Measurements from ENCODE around the gene EFTUD2.
A peak's percentile ranks its signal among the peaks of the same experiment; 100 is the strongest.

Gene EFTUD2

DNA sequence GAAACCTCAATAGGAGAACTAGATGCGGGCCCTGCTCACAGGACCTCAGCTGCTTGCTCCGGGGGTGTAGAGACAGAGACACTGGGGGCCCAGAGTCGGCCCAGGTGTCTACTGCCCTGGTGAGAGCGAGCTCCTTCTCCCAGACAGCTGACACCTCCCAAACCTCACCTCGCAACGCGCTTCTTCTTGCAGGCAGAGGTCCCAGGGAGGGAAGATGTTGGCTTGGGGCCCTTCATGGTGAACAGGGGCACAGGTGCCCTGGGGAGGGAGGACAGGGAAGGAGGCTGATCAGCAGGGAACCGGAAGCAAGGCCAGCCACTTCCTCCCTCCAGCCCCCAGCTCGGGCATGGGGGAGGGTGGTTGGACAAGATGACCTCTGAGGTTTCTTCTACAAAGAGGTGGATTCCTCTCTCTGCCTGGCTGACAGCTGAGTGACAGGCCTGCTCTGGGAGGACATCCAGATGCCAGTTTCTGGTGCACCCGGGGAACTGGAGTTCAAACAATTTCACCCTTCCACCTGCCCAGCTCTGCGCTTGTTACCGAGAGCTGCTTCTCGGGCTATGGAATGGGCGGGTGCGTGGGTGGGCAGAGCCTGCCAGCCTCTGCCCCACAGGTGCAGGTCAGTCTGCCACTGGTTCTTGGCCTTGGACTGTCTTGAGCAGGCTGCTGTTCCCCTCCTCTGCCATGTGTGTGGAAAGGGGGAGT is 27.7 kb upstream of the EFTUD2 start:
- no peaks in the 10 kb centered on the region for H3K27me3 ChIP-seq
- TF ChIP-seq, protein P1, sequence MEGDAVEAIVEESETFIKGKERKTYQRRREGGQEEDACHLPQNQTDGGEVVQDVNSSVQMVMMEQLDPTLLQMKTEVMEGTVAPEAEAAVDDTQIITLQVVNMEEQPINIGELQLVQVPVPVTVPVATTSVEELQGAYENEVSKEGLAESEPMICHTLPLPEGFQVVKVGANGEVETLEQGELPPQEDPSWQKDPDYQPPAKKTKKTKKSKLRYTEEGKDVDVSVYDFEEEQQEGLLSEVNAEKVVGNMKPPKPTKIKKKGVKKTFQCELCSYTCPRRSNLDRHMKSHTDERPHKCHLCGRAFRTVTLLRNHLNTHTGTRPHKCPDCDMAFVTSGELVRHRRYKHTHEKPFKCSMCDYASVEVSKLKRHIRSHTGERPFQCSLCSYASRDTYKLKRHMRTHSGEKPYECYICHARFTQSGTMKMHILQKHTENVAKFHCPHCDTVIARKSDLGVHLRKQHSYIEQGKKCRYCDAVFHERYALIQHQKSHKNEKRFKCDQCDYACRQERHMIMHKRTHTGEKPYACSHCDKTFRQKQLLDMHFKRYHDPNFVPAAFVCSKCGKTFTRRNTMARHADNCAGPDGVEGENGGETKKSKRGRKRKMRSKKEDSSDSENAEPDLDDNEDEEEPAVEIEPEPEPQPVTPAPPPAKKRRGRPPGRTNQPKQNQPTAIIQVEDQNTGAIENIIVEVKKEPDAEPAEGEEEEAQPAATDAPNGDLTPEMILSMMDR (IDR thresholded peaks at IDR 0.05; ENCODE audit: low read depth, low read length), result no peak
- DNase-seq, result peak; percentile 5
- no peaks in the 10 kb centered on the region for H3K9me3 ChIP-seq
- H3K36me3 ChIP-seq, result peaks cover 65% of the 10 kb centered on the region
- H3K4me1 ChIP-seq, result peaks cover 29% of the 10 kb centered on the region
- H3K4me3 ChIP-seq (ENCODE audit: low read depth, low read length), result no peak overlapping the region

DNA sequence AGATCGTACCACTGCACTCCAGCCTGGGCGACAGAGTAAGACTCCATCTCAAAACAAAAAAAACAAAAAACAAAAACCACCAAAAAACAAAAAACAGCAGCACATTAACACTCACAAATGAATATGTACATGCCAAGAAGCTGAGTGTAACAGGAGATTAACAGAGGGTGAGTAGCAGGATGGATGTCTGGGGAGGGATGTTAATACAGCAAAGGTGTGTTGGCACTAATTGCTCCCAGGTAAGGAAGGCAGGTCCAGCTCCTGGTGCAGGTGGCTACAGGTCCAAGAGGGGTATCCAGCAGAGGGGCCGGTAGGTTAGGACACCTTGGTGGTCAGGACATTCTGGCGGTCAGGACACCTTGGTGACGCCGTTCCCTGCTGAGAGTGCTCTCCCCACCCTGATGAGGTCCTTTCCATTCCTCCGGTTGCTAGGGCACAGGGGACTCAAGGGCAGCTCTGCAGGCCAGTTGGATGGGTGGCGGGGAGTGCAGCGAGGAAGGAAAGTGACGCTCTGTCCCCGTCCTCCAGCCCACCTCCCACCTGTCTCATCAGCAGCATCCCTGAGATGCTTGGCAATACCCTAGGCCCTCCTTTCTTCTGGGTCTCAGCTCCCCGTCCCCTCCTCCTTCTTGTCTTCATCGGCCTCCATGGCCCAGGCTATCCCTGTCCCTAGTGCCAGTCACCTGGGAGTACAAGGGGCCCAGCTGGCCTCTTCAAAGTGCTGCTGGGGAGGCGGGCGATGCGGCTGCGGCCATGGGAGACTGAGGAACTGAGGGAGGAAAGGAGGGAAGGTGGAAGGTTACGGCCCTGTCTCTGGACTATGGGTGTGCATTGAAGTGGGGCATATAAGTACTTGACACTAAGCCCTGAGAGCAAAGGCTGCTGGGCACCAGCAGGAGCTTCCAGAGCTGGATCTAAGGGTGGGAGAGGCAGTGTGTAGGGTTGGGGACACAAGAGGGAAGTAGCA is 26.8 kb upstream of the EFTUD2 start:
- Histone ChIP-seq H3K4me1 (peaks cover 31% of the 10 kb centered on the region), H3K9me3 (no peaks in the 10 kb centered on the region), H3K4me3 (ENCODE audit: low read depth, low read length) (no peak overlapping the region), H3K27me3 (no peaks in the 10 kb centered on the region), H3K36me3 (peaks cover 56% of the 10 kb centered on the region)
- peak; percentile 9 for DNase-seq
- TF ChIP-seq, protein P1 (IDR thresholded peaks at IDR 0.05; ENCODE audit: low read depth, low read length), result no peak

DNA sequence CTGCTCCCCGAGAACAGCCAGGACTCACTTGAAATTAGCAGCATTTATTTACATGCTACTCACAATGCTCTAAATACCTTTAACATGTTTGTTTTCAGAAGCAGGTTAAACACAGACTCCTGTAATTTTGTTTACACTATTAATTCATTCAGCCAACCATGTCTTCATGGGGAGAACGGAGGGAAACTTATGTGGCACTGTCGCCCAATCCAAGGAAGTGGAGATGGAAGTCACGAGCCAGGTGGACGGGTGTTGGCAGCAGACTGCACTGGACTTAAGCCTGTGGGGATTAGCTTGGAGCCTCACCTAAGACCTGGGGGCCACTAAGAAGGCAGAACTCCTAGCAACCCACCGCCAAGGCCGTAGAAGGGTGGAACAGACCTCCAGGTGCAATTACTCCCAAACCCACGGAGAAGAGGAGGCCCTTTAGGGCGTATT is 24.9 kb upstream of the EFTUD2 start:
- Histone ChIP-seq H3K9me3 (no peaks in the 10 kb centered on the region), H3K4me1 (peaks cover 46% of the 10 kb centered on the region), H3K4me3 (ENCODE audit: low read depth, low read length) (no peak overlapping the region), H3K27me3 (no peaks in the 10 kb centered on the region), H3K36me3 (peaks cover 37% of the 10 kb centered on the region)
- TF ChIP-seq, protein P1 (IDR thresholded peaks at IDR 0.05; ENCODE audit: low read depth, low read length), result no peak
- peak; percentile 11 for DNase-seq

DNA sequence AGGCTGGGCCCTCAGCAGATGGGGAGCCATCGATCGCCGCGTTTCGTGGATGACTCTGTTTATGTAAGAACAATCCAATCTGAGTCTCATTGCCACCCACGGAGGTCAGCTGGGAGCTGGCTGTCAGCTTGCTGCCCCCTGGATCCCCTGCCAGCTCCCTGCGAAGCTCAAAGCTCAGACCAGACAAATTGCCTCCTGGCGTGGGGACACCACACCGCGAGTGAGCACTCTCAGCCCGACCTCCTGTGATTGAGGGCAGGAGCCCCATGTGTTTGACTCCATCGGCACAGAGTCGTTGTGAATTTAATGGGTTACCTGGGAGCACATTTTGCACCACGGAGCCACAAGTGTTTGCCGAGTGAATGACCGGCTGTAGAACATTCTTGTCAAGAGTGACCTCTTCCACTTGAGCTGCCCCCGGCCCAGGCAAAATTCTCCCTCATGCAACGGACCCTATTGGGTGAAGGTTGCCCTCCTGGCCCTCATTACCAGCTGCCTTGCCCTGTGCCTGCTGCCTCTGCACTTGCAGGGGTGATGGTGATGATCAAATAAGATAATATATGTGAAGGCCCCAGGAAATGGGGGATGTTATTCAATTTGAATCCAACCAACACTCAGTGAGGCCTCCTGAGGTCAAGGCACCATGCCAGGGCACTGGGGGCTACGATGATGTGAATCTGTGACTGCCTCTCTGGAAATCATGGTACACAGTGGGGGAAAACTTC is 23.7 kb upstream of the EFTUD2 start:
- TF ChIP-seq, protein P1 (IDR thresholded peaks at IDR 0.05; ENCODE audit: low read depth, low read length), result no peak
- Histone ChIP-seq H3K36me3 (peaks cover 25% of the 10 kb centered on the region), H3K9me3 (no peaks in the 10 kb centered on the region), H3K27me3 (no peaks in the 10 kb centered on the region), H3K4me1 (peaks cover 46% of the 10 kb centered on the region), H3K4me3 (ENCODE audit: low read depth, low read length) (no peak overlapping the region)
- peak; percentile 23 for DNase-seq

DNA sequence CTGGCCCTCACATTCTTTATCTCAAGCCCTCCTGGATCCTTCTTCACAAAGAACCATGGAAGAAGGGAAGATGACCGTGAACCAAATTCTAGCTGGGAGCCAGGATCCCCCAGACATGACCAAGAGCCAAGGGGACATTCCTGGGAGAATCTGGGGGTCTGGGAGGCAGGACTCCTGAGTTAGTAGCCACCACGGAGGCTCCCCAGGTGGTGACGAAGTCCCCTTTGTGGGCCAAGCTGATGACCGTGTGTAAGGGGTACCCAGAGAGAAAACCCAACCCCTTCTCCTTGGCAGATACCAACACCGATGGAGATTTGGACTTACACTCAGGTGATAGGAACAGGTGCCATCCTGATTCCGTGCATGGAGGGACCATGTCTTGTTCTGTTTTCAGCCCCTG is 22.9 kb upstream of the EFTUD2 start:
- H3K4me3 ChIP-seq (ENCODE audit: low read depth, low read length), result no peak overlapping the region
- no peak for DNase-seq
- no peaks in the 10 kb centered on the region for H3K27me3 ChIP-seq
- TF ChIP-seq, protein P1 (IDR thresholded peaks at IDR 0.05; ENCODE audit: low read depth, low read length), result no peak
- H3K36me3 ChIP-seq, result peaks cover 17% of the 10 kb centered on the region
- H3K4me1 ChIP-seq, result peaks cover 46% of the 10 kb centered on the region
- H3K9me3 ChIP-seq, result no peaks in the 10 kb centered on the region

All from BE2C (cell line).